ENCODE data around the gene ZNF382.

The ZNF382 gene

GRCh38 chr19:36605101-36605876, at the start of gene ZNF382 (continued):
- no peak; the same call in 1 of the 2 replicates for TF ChIP-seq ZNF513 (tag by site-specific recombination; IDR thresholded peaks at IDR 0.05)
- no peak for TF ChIP-seq ZNF311 (tag by site-specific recombination; IDR thresholded peaks at IDR 0.05; ENCODE audit: borderline replicate concordance)
- no peak for TF ChIP-seq KLF16 (tag by site-specific recombination; IDR thresholded peaks at IDR 0.05)
- peak; percentile 45 for TF ChIP-seq ZBTB20 (tag by site-specific recombination; IDR thresholded peaks at IDR 0.05)
- TF ChIP-seq ZFHX2 (tag by site-specific recombination; conservative IDR thresholded peaks at IDR 0.05), result peak; percentile 92
- no peak for TF ChIP-seq ZNF645 (tag by site-specific recombination; IDR thresholded peaks at IDR 0.05)
- peak; percentile 57 for TF ChIP-seq ZBTB44 (tag by site-specific recombination; IDR thresholded peaks at IDR 0.05)
- no peak for TF ChIP-seq ZNF423 (tag by site-specific recombination; IDR thresholded peaks at IDR 0.05)
- TF ChIP-seq GFI1B (tag by site-specific recombination; IDR thresholded peaks at IDR 0.05), result no peak; the same call in 1 of the 2 replicates
- TF ChIP-seq ZNF138 (tag by site-specific recombination; IDR thresholded peaks at IDR 0.05; ENCODE audit: borderline replicate concordance), result no peak
- no peak for TF ChIP-seq ZSCAN16 (tag by site-specific recombination; IDR thresholded peaks at IDR 0.05)
- peak; percentile 84; the same call in 1 of the 2 replicates for TF ChIP-seq ZNF639 (tag by site-specific recombination; IDR thresholded peaks at IDR 0.05)
- peak; percentile 4; the same call in 1 of the 2 replicates for TF ChIP-seq ZSCAN23 (tag by site-specific recombination; IDR thresholded peaks at IDR 0.05)
- no peak for TF ChIP-seq ZNF19 (tag by site-specific recombination; IDR thresholded peaks at IDR 0.05; ENCODE audit: low read depth)
- TF ChIP-seq ZNF121 (tag by site-specific recombination; IDR thresholded peaks at IDR 0.05), result no peak; the same call in 1 of the 2 replicates
- no peak for TF ChIP-seq ZNF366 (tag by site-specific recombination; conservative IDR thresholded peaks at IDR 0.05)
- TF ChIP-seq ZNF692 (tag by site-specific recombination; IDR thresholded peaks at IDR 0.05), result peak; percentile 70
- TF ChIP-seq SCRT1 (tag by site-specific recombination; IDR thresholded peaks at IDR 0.05; ENCODE audit: borderline replicate concordance), result no peak; the same call in 1 of the 2 replicates
- peak; percentile 84 for TF ChIP-seq ZSCAN30 (tag by site-specific recombination; IDR thresholded peaks at IDR 0.05)
- TF ChIP-seq ZNF670 (tag by site-specific recombination; IDR thresholded peaks at IDR 0.05; ENCODE audit: low read depth), result peak; percentile 71
- TF ChIP-seq ZNF530 (tag by site-specific recombination; IDR thresholded peaks at IDR 0.05; ENCODE audit: low read depth), result no peak
- TF ChIP-seq PATZ1 (tag by site-specific recombination; IDR thresholded peaks at IDR 0.05), result peak; percentile 92; the same call in 1 of the 2 replicates
- peak; percentile 79 for TF ChIP-seq EGR2 (tag by site-specific recombination; IDR thresholded peaks at IDR 0.05; ENCODE audit: low read depth)
- peak; percentile 99 for TF ChIP-seq ZNF335 (tag by site-specific recombination; conservative IDR thresholded peaks at IDR 0.05)
- TF ChIP-seq ZNF660 (tag by site-specific recombination; IDR thresholded peaks at IDR 0.05), result peak; percentile 87; the same call in 1 of the 2 replicates
- 0 out of 2 replicates have a peak, but pooled peaks have one; percentile 61 for TF ChIP-seq ZNF133 (tag by site-specific recombination; IDR thresholded peaks at IDR 0.05)
- TF ChIP-seq ZNF621 (tag by site-specific recombination; IDR thresholded peaks at IDR 0.05), result no peak
- no peak for TF ChIP-seq ZNF112 (tag by site-specific recombination; IDR thresholded peaks at IDR 0.05)
- peak; percentile 81 for TF ChIP-seq GLIS2 (tag by site-specific recombination; IDR thresholded peaks at IDR 0.05)
- TF ChIP-seq ZNF248 (tag by site-specific recombination; IDR thresholded peaks at IDR 0.05), result no peak
- TF ChIP-seq ZNF549 (tag by site-specific recombination; IDR thresholded peaks at IDR 0.05), result no peak
- TF ChIP-seq ZNF544 (tag by site-specific recombination; IDR thresholded peaks at IDR 0.05), result no peak

Measured in HEK293 (cell line).